Endothelial cell of coronary artery (primary cell): ENCODE measurements around the gene POTEI. TPM values are rescaled to one million over a fixed set of nuclear protein-coding genes. Genes with fewer than 3 reads are reported as not detected.

Experiments used
- total RNA-seq: library from RNA; depleted of rRNA; stranded (reverse); fragments of >200 nt; gene quantifications from 2 replicates; pipeline ENCODE4 v1.2.3, GENCODE V29; 2014

Gene POTEI
- total RNA-seq: 0.09 TPM in 2 replicates

GRCh38 chr2:130509228-130509627 is at the start of gene POTEI:
Gene POTEI (minus strand): TSS chr2:130509328. CDS start chr2:130509235, 93 bp downstream.

GRCh38 chr2:130520992-130521391 is 11.9 kb upstream of the POTEI start, which contains the start of gene CFC1B:
Gene CFC1B (plus strand): TSS chr2:130521222. CDS start chr2:130521485, 263 bp downstream.

Other genes starting within 250 kb of the POTEI start
- gene IMP4, start 166.4 kb downstream of the POTEI start, total RNA-seq: 120 and 123 TPM in 2 replicates
- gene PTPN18, start 153.3 kb downstream of the POTEI start, total RNA-seq: 10.2 and 16.9 TPM in 2 replicates
- not detected in 2 replicates for gene CFC1B, start 11.9 kb upstream of the POTEI start, total RNA-seq
- not detected in 2 replicates for gene CFC1, start 90.2 kb upstream of the POTEI start, total RNA-seq
- 0.09 TPM in 2 replicates for gene POTEJ, start 102.1 kb upstream of the POTEI start, total RNA-seq
- gene GPR148, start 219.7 kb upstream of the POTEI start, total RNA-seq: not detected in 2 replicates
- not detected in 2 replicates for gene AMER3, start 246.2 kb upstream of the POTEI start, total RNA-seq